ENCODE data around the gene SLC7A4. TPM values are rescaled to one million over a fixed set of nuclear protein-coding genes. Genes with fewer than 3 reads are reported as not detected.

SLC7A4 gene
- 0.27 TPM in 1 of 2 replicates, not detected in the other for total RNA-seq (2021; fragmentation: NEBNext Ultra II Directional; extraction: Animal tissue kit (Norgen Biotek cat#: 25700))
- 0.88 and 0.92 TPM in 2 replicates for polyA plus RNA-seq (2011; rRNA removed)
- polyA plus RNA-seq (2011; cell fraction: cytosol; rRNA removed): 0.25 TPM
- 0.40 TPM for polyA plus RNA-seq (2011; cell fraction: nucleus; rRNA removed)
- 0.15 to 0.61 TPM (median 0.48 TPM) in 4 replicates for polyA plus RNA-seq (2012, experiment 1 of 2)
- polyA plus RNA-seq (2012, experiment 2 of 2): 0.38 TPM
- 0.41 TPM for polyA plus RNA-seq (2013, experiment 1 of 2)
- 0.39 TPM for polyA plus RNA-seq (2013, experiment 2 of 2)
- 0.32 and 0.66 TPM in 2 replicates for polyA minus RNA-seq (2011; rRNA and poly(A)+ RNA removed)
- polyA minus RNA-seq (2011; cell fraction: cytosol; rRNA and poly(A)+ RNA removed): not detected
- polyA minus RNA-seq (2011; cell fraction: nucleus; rRNA and poly(A)+ RNA removed): 1.2 TPM
- long read RNA-seq, experiment 1, partial matches to known transcripts: 0 of 1 reads
- long read RNA-seq, experiment 1, other reads (novel, unspliced or antisense): 0 of 1 reads
- long read RNA-seq, experiment 2: 0 reads

DNA sequence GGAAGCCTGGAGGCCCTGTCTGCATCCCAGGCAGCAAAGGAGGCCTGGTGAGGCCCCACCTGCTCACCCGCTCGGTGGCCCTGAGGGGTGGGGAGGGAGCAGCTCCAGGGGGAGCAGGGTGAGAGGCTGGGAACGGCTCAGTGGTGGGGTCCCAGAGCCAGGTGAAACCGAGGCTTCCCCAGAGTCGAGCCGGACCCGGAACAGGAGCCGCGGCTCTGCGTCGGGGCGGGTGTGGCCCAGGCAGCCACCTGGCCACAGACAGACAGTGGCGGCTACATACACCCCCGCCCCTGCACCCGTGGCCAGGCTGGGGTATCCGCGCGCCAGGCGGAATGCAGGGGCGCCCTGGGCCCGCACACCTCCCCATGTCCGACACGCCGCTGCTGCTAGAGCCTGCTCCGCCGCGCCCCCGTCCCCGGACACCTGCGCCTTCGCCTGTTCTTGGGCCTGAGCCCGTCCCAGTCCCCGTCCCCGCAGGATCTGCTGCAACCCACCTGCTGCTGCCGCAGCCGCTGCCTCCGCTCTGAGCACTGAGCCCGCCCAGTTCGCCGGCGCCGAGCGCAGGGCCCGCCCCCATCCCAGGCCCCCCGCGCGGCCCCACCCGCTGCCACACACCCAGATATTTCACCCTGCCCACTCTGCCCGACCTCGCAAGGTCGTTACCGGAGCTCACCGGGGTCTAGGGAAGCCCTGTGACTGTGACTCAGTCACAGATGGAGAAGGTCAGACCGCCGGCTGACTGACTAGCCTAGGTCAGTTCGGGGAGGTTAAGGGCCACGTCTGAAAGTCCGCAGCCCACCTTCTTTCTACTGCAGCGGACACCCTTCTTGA lies at the start of gene SLC7A4:
Gene SLC7A4, minus strand, starts transcription at position 525 of the 831 bp plus-strand sequence. CDS start 749 bp downstream, outside the sequence.
- Histone ChIP-seq H3K4ac (replicated peaks; ENCODE audit: insufficient read length, low read depth, low read length) (no peak within 1 kb of the TSS), H2BK5ac (ENCODE audit: low read depth, low read length) (no peak within 1 kb of the TSS), H3K23me2 (ENCODE audit: low read depth, low read length) (peaks cover 9% of the 10 kb centered on the region; the same call in 1 of the 2 replicates), H2BK15ac (ENCODE audit: low read length) (no peak within 1 kb of the TSS; the same call in 1 of the 2 replicates), H2BK12ac (ENCODE audit: low read depth, low read length) (peak within 1 kb of the TSS; percentile 39; the same call in 1 of the 2 replicates), H2AK5ac (ENCODE audit: low read depth, low read length) (no peak within 1 kb of the TSS), H3K9ac (replicated peaks in 1 of 4; ENCODE audit: extremely low read depth in 1 of 4, low read depth in 3 of 4, low read length in 3 of 4) (no peak within 1 kb of the TSS), H4K91ac (replicated peaks; ENCODE audit: insufficient read length, low read length) (no peak within 1 kb of the TSS), H3K56ac (replicated peaks; ENCODE audit: insufficient read length, low read depth, low read length) (no peak within 1 kb of the TSS), H4K20me1 (replicated peaks in 1 of 2; ENCODE audit: control insufficient read depth in 1 of 2, insufficient read depth in 2 of 2, low read length in 2 of 2) (no peaks in the 10 kb centered on the region), H3K36me3 (ENCODE audit: control insufficient read depth in 2 of 4, insufficient read depth in 4 of 4, low read length in 3 of 4) (no peaks in the 10 kb centered on the region), H3K79me1 (ENCODE audit: low read depth, low read length) (no peaks in the 10 kb centered on the region), H3K14ac (ENCODE audit: insufficient read length) (no peak within 1 kb of the TSS), H3K4me2 (ENCODE audit: insufficient read depth in 1 of 2, low read depth in 2 of 2, low read length in 2 of 2) (peak within 1 kb of the TSS; percentile 65 to 78), H3K23ac (ENCODE audit: insufficient read length) (no peak within 1 kb of the TSS), H3K27ac (ENCODE audit: low read depth, low read length) (no peak within 1 kb of the TSS), H4K5ac (ENCODE audit: insufficient read length, low read depth, low read length) (no peak within 1 kb of the TSS), H3K4me1 (replicated peaks in 1 of 4; ENCODE audit: control insufficient read depth in 3 of 4, insufficient read depth in 4 of 4, low read length in 3 of 4) (peaks cover 0 to 4% (median 2%) of the 10 kb centered on the region in 4 experiments; a peak in 3 of 7 replicates), H3K9me3 (ENCODE audit: insufficient read depth in 2 of 2, low read depth in 1 of 2, low read length in 1 of 2) (no peaks in the 10 kb centered on the region), H3K4me3 (ENCODE audit: extremely low read depth in 1 of 4, insufficient read depth in 2 of 4, low read depth in 3 of 4, low read length in 4 of 4) (peak within 1 kb of the TSS; percentile 45 to 70 (median 49)), H3K79me2 (ENCODE audit: control insufficient read depth in 1 of 2, insufficient read depth in 2 of 2, low read length in 2 of 2) (no peaks in the 10 kb centered on the region), H4K8ac (ENCODE audit: extremely low read depth, insufficient read depth, low read length) (peak within 1 kb of the TSS; percentile 51), H2BK20ac (ENCODE audit: low read length) (0 out of 2 replicates have a peak within 1 kb of the TSS, but pooled peaks have one; percentile 32), H2BK120ac (replicated peaks; ENCODE audit: low read depth, low read length) (no peak within 1 kb of the TSS), H3K27me3 (replicated peaks in 1 of 4; ENCODE audit: control insufficient read depth in 3 of 4, extremely low read depth in 1 of 4, insufficient read depth in 3 of 4, low read length in 3 of 4) (peaks cover 6 to 31% (median 26%) of the 10 kb centered on the region in 4 experiments), H2AFZ (ENCODE audit: low read length) (peak within 1 kb of the TSS; percentile 89), H3K18ac (ENCODE audit: extremely low read depth, low read length) (peak within 1 kb of the TSS; percentile 32)
- ChIA-PET CTCF (ENCODE audit: partially characterized antibody) (interaction anchor here (1.0 to 5.5 kb wide), 5 partner anchors 11 to 20 kb away, joined by 3 to 37 read pairs (median 3); partner anchors contain the start of genes LRRC74B and P2RX6), POLR2A (ENCODE audit: partially characterized antibody) (no interaction called here)
- FAIRE-seq: no peak
- 9% methylated on average over 29 of the region's 59 CpGs; no CpG with 5 or more reads in 1 of the 2 experiments for WGBS, 2 experiments (ENCODE audit: extremely low coverage in 1 of 2, insufficient coverage in 1 of 2, insufficient read length in 1 of 2, insufficient replicate concordance in 2 of 2, low coverage in 1 of 2, low lambda C conversion rate in 2 of 2, missing lambda C conversion rate in 1 of 2)
- DNase-seq (ENCODE audit: low read depth in 1 of 2, low spot score in 2 of 2): peak in 1 of 2 experiments; percentile 67
- no peak for TF ChIP-seq BRCA1 (IDR thresholded peaks at IDR 0.05; ENCODE audit: low read depth, low read length)
- TF ChIP-seq EZH2 (IDR thresholded peaks at IDR 0.05; ENCODE audit: low read depth, low read length, severe bottlenecking): peak; percentile 61
- 0 out of 2 replicates have a peak, but pooled peaks have one; percentile 34 for TF ChIP-seq E2F6 (IDR thresholded peaks at IDR 0.05)
- TF ChIP-seq TBP (IDR thresholded peaks at IDR 0.05; ENCODE audit: low read depth, low read length): no peak
- TF ChIP-seq, protein P1, sequence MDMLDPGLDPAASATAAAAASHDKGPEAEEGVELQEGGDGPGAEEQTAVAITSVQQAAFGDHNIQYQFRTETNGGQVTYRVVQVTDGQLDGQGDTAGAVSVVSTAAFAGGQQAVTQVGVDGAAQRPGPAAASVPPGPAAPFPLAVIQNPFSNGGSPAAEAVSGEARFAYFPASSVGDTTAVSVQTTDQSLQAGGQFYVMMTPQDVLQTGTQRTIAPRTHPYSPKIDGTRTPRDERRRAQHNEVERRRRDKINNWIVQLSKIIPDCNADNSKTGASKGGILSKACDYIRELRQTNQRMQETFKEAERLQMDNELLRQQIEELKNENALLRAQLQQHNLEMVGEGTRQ (IDR thresholded peaks at IDR 0.05; ENCODE audit: low read length): no peak
- peak; percentile 65 for TF ChIP-seq SUZ12 (IDR thresholded peaks at IDR 0.05; ENCODE audit: low read length)
- TF ChIP-seq KDM4A (IDR thresholded peaks at IDR 0.05; ENCODE audit: low read depth, low read length, severe bottlenecking): peak; percentile 71

Measured in H1 (cell line).